ENCODE data around the gene TCEA2. TPM values are rescaled to one million over a fixed set of nuclear protein-coding genes. Genes with fewer than 3 reads are reported as not detected.
A peak's percentile ranks its signal among the peaks of the same experiment; 100 is the strongest.

TCEA2 gene
- total and polyA plus RNA-seq, 2 of the 13 experiments (the other 11 are each of a cell fraction or from before 2014, with no cell fraction given), result 28.1 to 33.7 TPM

DNA sequence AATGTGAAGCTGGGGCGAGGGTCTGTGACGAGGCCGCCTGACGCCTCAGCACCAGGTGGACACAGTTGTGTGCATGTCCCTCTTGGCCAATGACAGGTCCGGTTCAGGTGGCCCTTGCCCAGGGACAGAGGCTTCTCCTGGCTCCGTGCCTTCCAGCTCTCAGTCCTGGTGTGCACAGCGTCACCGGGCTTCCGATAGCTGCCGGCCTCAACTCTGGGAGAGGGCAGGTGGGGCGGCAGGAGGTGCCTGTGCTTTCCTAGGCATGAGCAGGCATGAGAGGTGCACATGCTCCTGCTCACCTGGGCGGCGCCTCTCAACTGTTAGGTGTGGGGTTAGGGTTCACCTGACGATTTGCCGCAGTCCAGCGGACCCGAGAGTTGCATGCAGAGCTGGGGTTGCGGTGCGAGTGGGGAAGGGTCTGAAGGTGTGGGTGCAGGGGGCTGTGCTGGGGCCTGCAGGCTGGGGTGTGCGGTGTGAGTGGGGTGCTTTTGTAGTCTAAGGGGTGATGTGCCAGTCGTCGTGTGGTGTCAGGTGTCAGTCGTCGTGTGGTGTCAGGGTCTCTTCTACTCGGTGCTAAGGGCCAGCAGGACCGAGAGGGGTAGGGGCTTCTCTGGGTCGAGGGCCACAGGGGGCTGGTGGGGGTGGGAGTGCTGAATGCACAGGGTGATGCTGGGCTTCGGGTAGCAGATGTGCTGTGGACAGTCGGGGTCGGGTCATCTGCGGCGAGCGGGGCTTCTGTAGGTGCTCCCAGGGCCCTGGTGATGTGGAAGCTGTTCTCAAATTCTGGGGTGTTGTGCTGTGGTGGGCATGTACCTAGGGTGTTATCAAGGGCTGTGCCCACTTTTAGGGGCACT lies 9.8 kb upstream of the TCEA2 start (continued):
- TF ChIP-seq, protein P1, sequence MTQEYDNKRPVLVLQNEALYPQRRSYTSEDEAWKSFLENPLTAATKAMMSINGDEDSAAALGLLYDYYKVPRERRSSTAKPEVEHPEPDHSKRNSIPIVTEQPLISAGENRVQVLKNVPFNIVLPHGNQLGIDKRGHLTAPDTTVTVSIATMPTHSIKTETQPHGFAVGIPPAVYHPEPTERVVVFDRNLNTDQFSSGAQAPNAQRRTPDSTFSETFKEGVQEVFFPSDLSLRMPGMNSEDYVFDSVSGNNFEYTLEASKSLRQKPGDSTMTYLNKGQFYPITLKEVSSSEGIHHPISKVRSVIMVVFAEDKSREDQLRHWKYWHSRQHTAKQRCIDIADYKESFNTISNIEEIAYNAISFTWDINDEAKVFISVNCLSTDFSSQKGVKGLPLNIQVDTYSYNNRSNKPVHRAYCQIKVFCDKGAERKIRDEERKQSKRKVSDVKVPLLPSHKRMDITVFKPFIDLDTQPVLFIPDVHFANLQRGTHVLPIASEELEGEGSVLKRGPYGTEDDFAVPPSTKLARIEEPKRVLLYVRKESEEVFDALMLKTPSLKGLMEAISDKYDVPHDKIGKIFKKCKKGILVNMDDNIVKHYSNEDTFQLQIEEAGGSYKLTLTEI (CRISPR knock-in tag; conservative IDR thresholded peaks at IDR 0.05), result no peak
- TF ChIP-seq RFXANK (CRISPR knock-in tag; IDR thresholded peaks at IDR 0.05), result no peak
- TF ChIP-seq ZFX (CRISPR knock-in tag; IDR thresholded peaks at IDR 0.05; ENCODE audit: low read depth), result peak; percentile 76
- no peak for TF ChIP-seq GLI4 (CRISPR knock-in tag; IDR thresholded peaks at IDR 0.05; ENCODE audit: borderline replicate concordance)
- no peak for TF ChIP-seq ZSCAN25 (CRISPR knock-in tag; IDR thresholded peaks at IDR 0.05)
- TF ChIP-seq ZC3H4 (CRISPR knock-in tag; IDR thresholded peaks at IDR 0.05; ENCODE audit: borderline replicate concordance), result no peak
- 0 out of 2 replicates have a peak, but pooled peaks have one; percentile 66 for TF ChIP-seq RBAK (CRISPR knock-in tag; IDR thresholded peaks at IDR 0.05)
- TF ChIP-seq, protein P2, sequence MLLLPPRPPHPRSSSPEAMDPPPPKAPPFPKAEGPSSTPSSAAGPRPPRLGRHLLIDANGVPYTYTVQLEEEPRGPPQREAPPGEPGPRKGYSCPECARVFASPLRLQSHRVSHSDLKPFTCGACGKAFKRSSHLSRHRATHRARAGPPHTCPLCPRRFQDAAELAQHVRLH (CRISPR knock-in tag; IDR thresholded peaks at IDR 0.05; ENCODE audit: borderline replicate concordance, low read depth), result peak; percentile 72; the same call in 1 of the 2 replicates
- no peak for TF ChIP-seq MAFF (IDR thresholded peaks at IDR 0.05; ENCODE audit: low read depth, low read length)
- peak; percentile 21; the same call in 1 of the 2 replicates for TF ChIP-seq ZNF205 (CRISPR knock-in tag; IDR thresholded peaks at IDR 0.05)
- TF ChIP-seq ATF7 (IDR thresholded peaks at IDR 0.05), result no peak
- TF ChIP-seq ATF7 (CRISPR knock-in tag; IDR thresholded peaks at IDR 0.05), result peak; percentile 89
- TF ChIP-seq ZNF143 (CRISPR knock-in tag; IDR thresholded peaks at IDR 0.05), result no peak; the same call in 1 of the 2 replicates
- TF ChIP-seq ZBTB3 (CRISPR knock-in tag; IDR thresholded peaks at IDR 0.05; ENCODE audit: borderline replicate concordance, low read depth), result peak; percentile 58; the same call in 1 of the 2 replicates
- TF ChIP-seq POLR2A (IDR thresholded peaks at IDR 0.05; ENCODE audit: insufficient read depth in 1 of 2, low read depth in 2 of 2, low read length in 2 of 2), result no peak; a peak in 1 of 4 replicates
- no peak for TF ChIP-seq ZNF7 (CRISPR knock-in tag; IDR thresholded peaks at IDR 0.05)
- TF ChIP-seq, protein P3, sequence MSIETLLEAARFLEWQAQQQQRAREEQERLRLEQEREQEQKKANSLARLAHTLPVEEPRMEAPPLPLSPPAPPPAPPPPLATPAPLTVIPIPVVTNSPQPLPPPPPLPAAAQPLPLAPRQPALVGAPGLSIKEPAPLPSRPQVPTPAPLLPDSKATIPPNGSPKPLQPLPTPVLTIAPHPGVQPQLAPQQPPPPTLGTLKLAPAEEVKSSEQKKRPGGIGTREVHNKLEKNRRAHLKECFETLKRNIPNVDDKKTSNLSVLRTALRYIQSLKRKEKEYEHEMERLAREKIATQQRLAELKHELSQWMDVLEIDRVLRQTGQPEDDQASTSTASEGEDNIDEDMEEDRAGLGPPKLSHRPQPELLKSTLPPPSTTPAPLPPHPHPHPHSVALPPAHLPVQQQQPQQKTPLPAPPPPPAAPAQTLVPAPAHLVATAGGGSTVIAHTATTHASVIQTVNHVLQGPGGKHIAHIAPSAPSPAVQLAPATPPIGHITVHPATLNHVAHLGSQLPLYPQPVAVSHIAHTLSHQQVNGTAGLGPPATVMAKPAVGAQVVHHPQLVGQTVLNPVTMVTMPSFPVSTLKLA (IDR thresholded peaks at IDR 0.05), result no peak
- TF ChIP-seq SOX5 (CRISPR knock-in tag; IDR thresholded peaks at IDR 0.05; ENCODE audit: borderline replicate concordance), result peak; percentile 46
- TF ChIP-seq, protein P4, sequence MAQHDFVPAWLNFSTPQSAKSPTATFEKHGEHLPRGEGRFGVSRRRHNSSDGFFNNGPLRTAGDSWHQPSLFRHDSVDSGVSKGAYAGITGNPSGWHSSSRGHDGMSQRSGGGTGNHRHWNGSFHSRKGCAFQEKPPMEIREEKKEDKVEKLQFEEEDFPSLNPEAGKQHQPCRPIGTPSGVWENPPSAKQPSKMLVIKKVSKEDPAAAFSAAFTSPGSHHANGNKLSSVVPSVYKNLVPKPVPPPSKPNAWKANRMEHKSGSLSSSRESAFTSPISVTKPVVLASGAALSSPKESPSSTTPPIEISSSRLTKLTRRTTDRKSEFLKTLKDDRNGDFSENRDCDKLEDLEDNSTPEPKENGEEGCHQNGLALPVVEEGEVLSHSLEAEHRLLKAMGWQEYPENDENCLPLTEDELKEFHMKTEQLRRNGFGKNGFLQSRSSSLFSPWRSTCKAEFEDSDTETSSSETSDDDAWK (CRISPR knock-in tag; IDR thresholded peaks at IDR 0.05), result no peak
- peak; percentile 76; the same call in 1 of the 2 replicates for TF ChIP-seq ETV5 (CRISPR knock-in tag; IDR thresholded peaks at IDR 0.05; ENCODE audit: borderline replicate concordance)
- TF ChIP-seq MAFG (CRISPR knock-in tag; IDR thresholded peaks at IDR 0.05), result no peak
- TF ChIP-seq HOXA9 (CRISPR knock-in tag; IDR thresholded peaks at IDR 0.05; ENCODE audit: borderline replicate concordance), result peak; percentile 90
- TF ChIP-seq, protein P5, sequence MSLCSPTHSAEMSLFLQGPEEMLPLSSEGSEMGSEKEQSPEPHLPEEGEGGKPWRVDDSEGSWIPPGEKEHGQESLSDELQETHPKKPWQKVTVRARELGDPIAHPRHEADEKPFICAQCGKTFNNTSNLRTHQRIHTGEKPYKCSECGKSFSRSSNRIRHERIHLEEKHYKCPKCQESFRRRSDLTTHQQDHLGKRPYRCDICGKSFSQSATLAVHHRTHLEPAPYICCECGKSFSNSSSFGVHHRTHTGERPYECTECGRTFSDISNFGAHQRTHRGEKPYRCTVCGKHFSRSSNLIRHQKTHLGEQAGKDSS (CRISPR knock-in tag; IDR thresholded peaks at IDR 0.05; ENCODE audit: borderline replicate concordance, low read depth), result peak; percentile 84; the same call in 1 of the 2 replicates
- TF ChIP-seq ZNF780A (CRISPR knock-in tag; IDR thresholded peaks at IDR 0.05), result 0 out of 2 replicates have a peak, but pooled peaks have one; percentile 15
- no peak for TF ChIP-seq PAF1 (CRISPR knock-in tag; IDR thresholded peaks at IDR 0.05)
- TF ChIP-seq ZNF501 (CRISPR knock-in tag; IDR thresholded peaks at IDR 0.05), result 0 out of 2 replicates have a peak, but pooled peaks have one; percentile 61
